Measurements from ENCODE around the gene GJD2.
A peak's percentile ranks its signal among the peaks of the same experiment; 100 is the strongest.

GRCh38 chr15:34708422-34708821 is 46.4 kb downstream of the GJD2 start:
- TF ChIP-seq CTCF (IDR thresholded peaks at IDR 0.05) (peak in 5 of 6 experiments; percentile 19 to 67 (median 54)), POLR2A (IDR thresholded peaks at IDR 0.05) (no peak)
